Esophagus muscularis mucosa (tissue), 4 donors: ENCODE data around the gene SNX1. TPM values are rescaled to one million over a fixed set of nuclear protein-coding genes. Genes with fewer than 3 reads are reported as not detected.
"Not testable (repeated sequence)": the region's sequence is repeated elsewhere in the genome, so short reads cannot be mapped to it uniquely, and the experiment has no call there.

Experiments
- DNase-seq: peaks from one replicate; pipeline ENCODE4 v3.0.0-alpha.2; 2017; ENCODE audit errors: extremely low spot score
- H3K27ac ChIP-seq, 4 donors: fragments of 200-600 bp; sonication (generic); replicated peaks in 1 of 4; 1 replicate in 3 of 4; 2 replicates in 1 of 4; pipeline ENCODE4 v1.5.1; 2016 to 2019; ENCODE audit warnings: mild to moderate bottlenecking in 1 of 4
- H3K27me3 ChIP-seq, 4 donors: fragments of 200-600 bp; sonication (generic); one replicate each; pipeline versions ENCODE4 v1.5.1 to v1.6.0; 2016 to 2019
- H3K36me3 ChIP-seq, 4 donors: fragments of 200-600 bp; sonication (generic); one replicate each; pipeline ENCODE4 v1.5.1; 2016 to 2019
- H3K4me1 ChIP-seq, 4 donors: fragments of 200-600 bp; sonication (generic); one replicate each; pipeline ENCODE4 v1.5.1; 2016 to 2019
- H3K4me3 ChIP-seq, 4 donors: fragments of 200-600 bp; sonication (generic); 1 replicate in 2 of 4; 2 replicates in 2 of 4; pipeline ENCODE4 v1.5.1; 2016 to 2019; ENCODE audit warnings: mild to moderate bottlenecking in 4 of 4, moderate library complexity in 1 of 4
- H3K9me3 ChIP-seq, 4 donors: fragments of 200-600 bp; sonication (generic); 1 replicate in 3 of 4; 2 replicates in 1 of 4; pipeline ENCODE4 v1.5.1; 2016 to 2019
- EP300 ChIP-seq: sonication (generic); formaldehyde crosslinking; IDR thresholded peaks from one replicate; pipeline ENCODE4 v1.6.1; 2017; ENCODE audit warnings: antibody characterized with exemption
- POLR2A ChIP-seq: fragments of 450-650 bp; IDR thresholded peaks from one replicate; pipeline ENCODE4 v1.6.1; 2017; ENCODE audit warnings: antibody characterized with exemption, moderate library complexity, mild to moderate bottlenecking, low read depth
- POLR2AphosphoS5 ChIP-seq, 2 donors: sonication (generic); formaldehyde crosslinking; IDR thresholded peaks; one replicate each; pipeline ENCODE4 v1.6.1; 2017; ENCODE audit warnings: antibody characterized with exemption in 2 of 2
- WGBS: methylation state at CpG from one replicate; pipeline ENCODE4 v1.1.5; 2018; 5-methylcytosine and 5-hydroxymethylcytosine counted together
- intact Hi-C: fragments of 100-400 bp; cut with DNase I; formaldehyde crosslinking; loops from one replicate; pipeline ENCODE4 v1.15.1; 2023
- total RNA-seq, 4 donors: library from RNA; depleted of rRNA; stranded (reverse); fragments of >200 nt; gene quantifications; one replicate each; pipeline versions ENCODE4 v1.1.0 to v1.2.1, GENCODE V29; 2016
- TF ChIP-seq, protein P1 (sequence below), 3 experiments: fragments of 200-600 bp in 2 of 3; fragments of 450-650 bp in 1 of 3; sonication (generic) in 2 of 3; IDR thresholded peaks; one replicate each; pipeline ENCODE4 v1.5.1; 2017 to 2019; ENCODE audit warnings: antibody characterized with exemption in 3 of 3, mild to moderate bottlenecking in 2 of 3, moderate library complexity in 1 of 3

The SNX1 gene
- total RNA-seq, 4 donors from 2014 or later = 79.4 to 93.0 (median 87.5) TPM

DNA sequence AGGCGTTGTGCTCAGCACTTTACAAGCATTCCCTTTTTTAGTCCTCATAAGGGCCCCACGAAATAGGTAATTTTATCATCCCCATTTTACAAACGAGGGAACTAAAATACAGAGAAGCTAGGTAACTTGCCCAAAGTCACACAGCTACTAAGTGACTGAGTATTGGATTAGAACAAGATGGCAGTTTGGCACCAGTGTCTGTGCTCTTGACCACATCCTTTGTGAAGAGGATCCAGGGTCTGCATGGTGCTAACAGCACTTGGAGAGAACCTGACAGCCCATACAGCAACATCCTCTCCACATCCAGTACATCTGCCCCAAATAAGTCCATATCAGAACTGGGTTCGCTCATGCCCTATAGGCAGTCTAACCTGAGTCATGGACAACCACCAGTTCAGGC lies 27.6 kb upstream of the SNX1 start:
- Histone ChIP-seq H3K9me3 (no peaks in the 10 kb centered on the region), H3K36me3 (peaks cover 0 to 14% (median 5%) of the 10 kb centered on the region in 4 donors), H3K4me3 (no peak overlapping the region), H3K4me1 (peaks cover 13 to 29% (median 27%) of the 10 kb centered on the region in 4 donors), H3K27me3 (no peaks in the 10 kb centered on the region), H3K27ac (no peak overlapping the region)
- WGBS = 64% methylated on average over 4 of the region's 4 CpGs
- TF ChIP-seq EP300 (no peak), POLR2A (no peak), POLR2AphosphoS5 (IDR thresholded peaks at IDR 0.05) (no peak)
- TF ChIP-seq, protein P1, sequence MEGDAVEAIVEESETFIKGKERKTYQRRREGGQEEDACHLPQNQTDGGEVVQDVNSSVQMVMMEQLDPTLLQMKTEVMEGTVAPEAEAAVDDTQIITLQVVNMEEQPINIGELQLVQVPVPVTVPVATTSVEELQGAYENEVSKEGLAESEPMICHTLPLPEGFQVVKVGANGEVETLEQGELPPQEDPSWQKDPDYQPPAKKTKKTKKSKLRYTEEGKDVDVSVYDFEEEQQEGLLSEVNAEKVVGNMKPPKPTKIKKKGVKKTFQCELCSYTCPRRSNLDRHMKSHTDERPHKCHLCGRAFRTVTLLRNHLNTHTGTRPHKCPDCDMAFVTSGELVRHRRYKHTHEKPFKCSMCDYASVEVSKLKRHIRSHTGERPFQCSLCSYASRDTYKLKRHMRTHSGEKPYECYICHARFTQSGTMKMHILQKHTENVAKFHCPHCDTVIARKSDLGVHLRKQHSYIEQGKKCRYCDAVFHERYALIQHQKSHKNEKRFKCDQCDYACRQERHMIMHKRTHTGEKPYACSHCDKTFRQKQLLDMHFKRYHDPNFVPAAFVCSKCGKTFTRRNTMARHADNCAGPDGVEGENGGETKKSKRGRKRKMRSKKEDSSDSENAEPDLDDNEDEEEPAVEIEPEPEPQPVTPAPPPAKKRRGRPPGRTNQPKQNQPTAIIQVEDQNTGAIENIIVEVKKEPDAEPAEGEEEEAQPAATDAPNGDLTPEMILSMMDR (IDR thresholded peaks at IDR 0.05) = no peak
- intact Hi-C loops = no loop called here
- DNase-seq = no peak

DNA sequence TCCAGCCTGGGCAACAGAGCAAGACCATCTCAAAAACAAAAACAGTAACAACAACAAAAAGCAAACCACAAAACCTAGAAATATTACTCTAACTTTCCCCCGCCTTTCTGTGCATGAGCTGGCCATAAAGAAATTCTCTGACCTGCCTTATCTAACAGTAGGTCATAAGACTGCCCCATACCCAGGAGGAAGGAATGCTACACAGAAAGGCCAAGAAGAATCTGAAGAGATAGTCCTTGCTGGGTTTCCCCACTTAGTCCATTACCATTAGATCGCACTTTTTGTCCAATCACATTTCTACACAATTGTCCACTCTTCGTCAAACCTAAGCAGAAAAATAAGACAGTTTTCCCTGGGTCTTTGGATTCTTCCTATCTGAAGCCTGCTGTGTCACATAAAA lies 25.7 kb upstream of the SNX1 start:
- 89% methylated on average over 3 of the region's 3 CpGs for WGBS
- peaks cover 0 to 34% (median 16%) of the 10 kb centered on the region in 4 donors for H3K36me3 ChIP-seq
- TF ChIP-seq EP300 (no peak), POLR2A (no peak), POLR2AphosphoS5 (IDR thresholded peaks at IDR 0.05) (no peak)
- TF ChIP-seq, protein P1 (IDR thresholded peaks at IDR 0.05) = no peak
- H3K9me3 ChIP-seq = no peaks in the 10 kb centered on the region
- H3K4me3 ChIP-seq = no peak overlapping the region
- H3K27me3 ChIP-seq = no peaks in the 10 kb centered on the region
- H3K4me1 ChIP-seq = peaks cover 13 to 29% (median 27%) of the 10 kb centered on the region in 4 donors
- DNase-seq = no peak
- intact Hi-C loops = no loop called here
- peak overlapping the region in 2 of 4 donors; percentile 36 to 77 for H3K27ac ChIP-seq

DNA sequence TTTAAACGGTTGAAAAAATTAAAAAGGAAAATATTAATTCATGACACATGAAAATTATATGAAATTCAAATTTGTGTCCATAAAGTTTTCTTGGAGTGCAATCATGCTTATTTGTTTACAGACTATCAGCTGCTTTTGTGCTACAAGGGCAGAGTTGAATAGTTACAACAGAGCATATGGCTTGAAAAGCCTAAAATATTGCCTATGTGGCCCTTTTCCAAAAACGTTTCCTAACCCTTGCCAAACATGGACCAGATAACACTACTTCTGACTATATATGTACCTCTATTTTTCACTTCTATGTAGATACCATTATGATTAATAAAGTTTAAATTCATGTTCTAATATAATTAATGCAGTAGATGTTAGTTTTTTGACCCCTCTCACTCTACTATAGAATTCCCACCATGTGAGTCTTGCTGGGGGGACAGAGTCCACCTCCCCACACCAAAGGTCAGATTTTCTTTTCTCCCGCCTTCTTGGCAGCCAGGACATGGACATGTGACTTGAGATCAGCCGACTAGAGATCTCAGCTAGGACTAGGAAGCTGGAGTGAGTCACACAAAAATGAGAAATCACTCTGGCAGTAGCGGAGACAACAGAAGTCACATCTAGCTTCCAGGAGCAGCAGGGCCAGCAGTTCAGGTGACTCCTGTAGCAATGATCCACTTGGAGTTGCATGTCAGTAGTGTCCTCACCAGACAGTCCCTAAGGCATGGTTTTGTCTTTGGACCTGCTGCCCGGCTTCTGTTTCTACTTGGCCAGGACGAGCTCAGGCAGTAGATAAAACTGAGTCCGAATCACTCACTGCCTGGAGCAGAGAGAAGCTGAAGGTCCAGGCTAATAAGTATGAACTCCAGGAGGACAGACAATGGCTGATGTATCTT lies 24.6 kb upstream of the SNX1 start:
- H3K27me3 ChIP-seq = no peaks in the 10 kb centered on the region
- intact Hi-C loops = no loop called here
- WGBS = 44% methylated on average over 8 of the region's 8 CpGs
- H3K4me3 ChIP-seq = no peak overlapping the region
- TF ChIP-seq POLR2AphosphoS5 (IDR thresholded peaks at IDR 0.05) = peak; percentile 27 to 79
- no peak for TF ChIP-seq EP300
- no peak for DNase-seq
- H3K4me1 ChIP-seq = peaks cover 13 to 29% (median 27%) of the 10 kb centered on the region in 4 donors
- no peaks in the 10 kb centered on the region for H3K9me3 ChIP-seq
- peaks cover 0 to 39% (median 19%) of the 10 kb centered on the region in 4 donors for H3K36me3 ChIP-seq
- peak overlapping the region; percentile 36 to 77 (median 54) for H3K27ac ChIP-seq

DNA sequence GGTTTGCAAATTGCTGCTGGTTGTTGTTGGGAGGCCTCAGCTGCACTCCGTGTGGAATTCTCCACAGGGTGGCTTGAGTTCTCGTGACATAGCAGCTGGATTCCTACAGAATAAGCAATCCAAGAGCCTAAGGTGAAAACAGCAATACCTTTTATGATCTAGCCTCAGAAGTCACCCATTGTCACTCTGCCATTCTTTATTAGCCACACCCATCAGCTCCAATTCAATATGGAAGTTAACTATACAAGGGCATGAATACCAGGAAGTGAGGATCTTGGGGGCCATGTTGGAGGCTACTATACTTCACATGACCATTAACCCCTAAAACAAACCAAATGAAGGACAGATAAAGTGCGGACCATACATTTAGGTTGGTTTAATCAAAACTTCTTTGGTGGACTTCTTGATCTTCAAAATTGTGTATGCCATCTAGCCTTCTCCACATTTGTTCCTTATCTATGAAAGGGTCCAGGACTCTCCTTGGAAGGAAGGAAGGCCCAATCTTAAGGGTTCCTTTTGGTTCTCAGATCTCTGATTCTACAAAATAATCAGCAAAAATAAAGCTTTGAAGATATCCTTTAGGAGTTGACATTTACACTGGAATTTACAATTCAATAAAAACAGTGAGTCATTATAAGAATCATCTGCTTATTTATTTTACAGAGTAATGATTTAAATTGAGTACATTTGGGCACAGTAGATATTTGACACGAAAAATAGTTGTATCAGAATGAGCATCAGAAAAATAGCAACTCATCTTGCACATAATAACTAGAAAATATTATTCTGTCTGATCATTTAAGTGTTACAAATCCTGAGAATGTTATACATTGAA lies 23.6 kb upstream of the SNX1 start:
- intact Hi-C loops = no loop called here
- H3K27ac ChIP-seq = peak overlapping the region; percentile 36 to 77 (median 54)
- H3K4me3 ChIP-seq = no peak overlapping the region
- no peak for DNase-seq
- peaks cover 0 to 39% (median 19%) of the 10 kb centered on the region in 4 donors for H3K36me3 ChIP-seq
- WGBS = 91% methylated on average over 4 of the region's 4 CpGs
- TF ChIP-seq EP300 = no peak
- no peak for TF ChIP-seq POLR2AphosphoS5 (IDR thresholded peaks at IDR 0.05)
- no peak for TF ChIP-seq POLR2A
- TF ChIP-seq, protein P1 (IDR thresholded peaks at IDR 0.05) = no peak
- H3K9me3 ChIP-seq = no peaks in the 10 kb centered on the region
- peaks cover 13 to 29% (median 27%) of the 10 kb centered on the region in 4 donors for H3K4me1 ChIP-seq
- no peaks in the 10 kb centered on the region for H3K27me3 ChIP-seq

DNA sequence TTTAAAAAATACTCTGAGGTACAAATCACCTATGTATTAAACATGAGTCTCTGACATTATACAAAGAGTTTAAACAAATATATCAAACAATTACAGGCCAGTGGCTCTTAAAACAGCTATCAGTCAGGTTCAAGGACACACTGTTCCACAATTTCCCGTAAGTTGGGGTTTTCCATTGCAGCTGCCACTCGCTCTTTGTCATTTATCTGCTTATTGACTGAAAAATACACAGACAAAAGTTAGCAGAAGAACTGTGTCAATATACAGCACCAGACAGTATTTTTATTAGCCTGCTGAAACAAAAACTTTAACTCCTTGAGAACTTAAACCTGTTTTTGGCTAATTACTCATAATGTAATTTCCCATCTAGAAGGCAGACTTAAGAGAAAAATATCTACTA lies 23.0 kb upstream of the SNX1 start:
- intact Hi-C loops = no loop called here
- Histone ChIP-seq H3K4me3 (no peak overlapping the region), H3K36me3 (peaks cover 0 to 39% (median 19%) of the 10 kb centered on the region in 4 donors), H3K27ac (no peak overlapping the region), H3K27me3 (no peaks in the 10 kb centered on the region), H3K9me3 (no peaks in the 10 kb centered on the region), H3K4me1 (peaks cover 13 to 23% (median 21%) of the 10 kb centered on the region in 4 donors)
- DNase-seq = no peak
- WGBS = 100% methylated on average over 2 of the region's 2 CpGs
- TF ChIP-seq, protein P1 (IDR thresholded peaks at IDR 0.05) = no peak
- TF ChIP-seq POLR2AphosphoS5 (IDR thresholded peaks at IDR 0.05) (no peak), POLR2A (no peak), EP300 (no peak)

DNA sequence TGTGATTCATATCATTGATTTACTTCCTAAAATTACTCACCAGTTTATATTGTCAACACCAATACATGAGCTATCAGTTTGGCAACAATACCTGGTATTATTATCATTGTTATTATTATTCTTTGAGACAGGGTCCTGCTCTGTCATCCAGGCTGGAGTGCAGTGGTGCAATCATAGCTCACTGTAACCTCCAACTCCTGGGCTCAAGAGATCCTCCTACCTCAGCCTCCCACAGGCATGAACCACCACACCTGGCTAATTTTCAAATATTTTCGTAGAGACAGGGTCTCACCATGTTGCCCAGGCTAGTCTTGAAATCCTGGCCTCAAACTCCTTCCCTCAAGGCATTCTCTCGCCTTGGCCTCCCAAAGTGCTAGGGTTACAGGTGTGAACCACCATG lies 22.3 kb upstream of the SNX1 start:
- intact Hi-C loops, DNase-seq, H3K9me3 ChIP-seq, H3K27me3 ChIP-seq, H3K4me3 ChIP-seq, H3K27ac ChIP-seq: not testable (repeated sequence)
- Histone ChIP-seq H3K4me1 (peaks cover 13 to 22% (median 19%) of the 10 kb centered on the region in 4 donors), H3K36me3 (peaks cover 0 to 39% (median 19%) of the 10 kb centered on the region in 4 donors)
- WGBS = 98% methylated on average over 2 of the region's 2 CpGs
